ENCODE measurements around the gene FBN2.

Gene FBN2

GRCh38 chr5:128303593-128303992 lies 234.5 kb downstream of the FBN2 start:
- H3K9me3 ChIP-seq (ENCODE audit: insufficient read depth, low read depth, low read length): no peaks in the 10 kb centered on the region
- no peak overlapping the region for H3K4me3 ChIP-seq (ENCODE audit: low read length, poor library complexity, severe bottlenecking)
- TF ChIP-seq CTCF (conservative IDR thresholded peaks at IDR 0.05; ENCODE audit: low read length) (no peak), EZH2phosphoT487 (IDR thresholded peaks at IDR 0.05; ENCODE audit: borderline replicate concordance) (no peak)
- no peaks in the 10 kb centered on the region for H3K27me3 ChIP-seq (ENCODE audit: insufficient read depth, low read length, poor library complexity, severe bottlenecking)
- no peaks in the 10 kb centered on the region for H3K9me2 ChIP-seq (replicated peaks; ENCODE audit: low read depth, low read length)
- no peaks in the 10 kb centered on the region for H3K79me2 ChIP-seq (ENCODE audit: insufficient read depth, low read length)
- no peaks in the 10 kb centered on the region for H3K4me1 ChIP-seq (ENCODE audit: insufficient read depth, low read length, poor library complexity, severe bottlenecking)
- H2AFZ ChIP-seq (ENCODE audit: low read length): no peak overlapping the region
- no peak overlapping the region for H3K9ac ChIP-seq (ENCODE audit: low read depth, low read length, poor library complexity, severe bottlenecking)
- no peak overlapping the region for H3K4me2 ChIP-seq (ENCODE audit: low read depth, low read length, poor library complexity, severe bottlenecking)
- no peaks in the 10 kb centered on the region for H3F3A ChIP-seq (ENCODE audit: low read depth)
- no peaks in the 10 kb centered on the region for H3K36me3 ChIP-seq (ENCODE audit: insufficient read depth, low read length)
- H4K20me1 ChIP-seq (ENCODE audit: insufficient read depth, low read length, poor library complexity, severe bottlenecking): no peaks in the 10 kb centered on the region

GRCh38 chr5:128300181-128300580 lies 237.9 kb downstream of the FBN2 start:
- Histone ChIP-seq H3K9me2 (replicated peaks; ENCODE audit: low read depth, low read length) (no peaks in the 10 kb centered on the region), H3K27me3 (ENCODE audit: insufficient read depth, low read length, poor library complexity, severe bottlenecking) (no peaks in the 10 kb centered on the region), H2AFZ (ENCODE audit: low read length) (no peak overlapping the region), H4K20me1 (ENCODE audit: insufficient read depth, low read length, poor library complexity, severe bottlenecking) (no peaks in the 10 kb centered on the region), H3K4me1 (ENCODE audit: insufficient read depth, low read length, poor library complexity, severe bottlenecking) (no peaks in the 10 kb centered on the region), H3K36me3 (ENCODE audit: insufficient read depth, low read length) (no peaks in the 10 kb centered on the region), H3F3A (ENCODE audit: low read depth) (no peaks in the 10 kb centered on the region), H3K9ac (ENCODE audit: low read depth, low read length, poor library complexity, severe bottlenecking) (no peak overlapping the region), H3K4me3 (ENCODE audit: low read length, poor library complexity, severe bottlenecking) (no peak overlapping the region), H3K4me2 (ENCODE audit: low read depth, low read length, poor library complexity, severe bottlenecking) (no peak overlapping the region), H3K79me2 (ENCODE audit: insufficient read depth, low read length) (no peaks in the 10 kb centered on the region), H3K9me3 (ENCODE audit: insufficient read depth, low read depth, low read length) (no peaks in the 10 kb centered on the region)
- TF ChIP-seq EZH2phosphoT487 (IDR thresholded peaks at IDR 0.05; ENCODE audit: borderline replicate concordance): no peak
- TF ChIP-seq CTCF (conservative IDR thresholded peaks at IDR 0.05; ENCODE audit: low read length): no peak

DNA sequence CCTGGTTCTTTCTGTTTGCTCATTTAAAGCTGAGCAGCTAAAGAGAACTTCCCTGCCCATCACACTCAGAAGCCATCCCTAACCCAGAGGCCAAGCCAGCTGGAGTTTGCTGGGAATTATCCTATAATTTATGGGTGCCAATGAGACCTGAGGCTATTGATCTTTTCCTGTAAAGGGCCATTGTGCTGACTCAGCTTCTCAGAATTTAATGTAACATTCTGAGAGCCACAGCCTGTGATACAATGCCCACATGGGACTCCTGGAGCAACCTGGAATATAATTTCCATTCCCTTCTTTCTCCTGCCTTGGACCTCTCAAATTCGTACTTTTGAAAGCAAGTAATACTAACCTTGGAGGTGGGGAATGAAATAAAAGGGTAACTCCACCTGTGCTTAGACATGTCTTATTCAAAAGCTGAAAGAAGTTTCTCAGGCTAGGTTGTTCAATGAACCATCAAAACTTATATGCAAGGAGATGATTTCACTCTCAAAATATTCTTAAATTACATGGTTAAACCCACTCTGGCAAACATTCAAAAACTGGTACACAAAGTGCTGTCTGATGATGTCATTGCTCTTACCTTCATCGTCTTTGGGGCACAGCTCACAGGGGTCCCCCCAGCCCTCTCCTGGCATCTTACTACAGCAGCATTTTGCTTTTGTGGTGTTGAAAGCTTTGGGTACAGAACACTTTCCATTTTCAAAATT lies 247.7 kb downstream of the FBN2 start:
- no peaks in the 10 kb centered on the region for H3K4me1 ChIP-seq (ENCODE audit: insufficient read depth, low read length, poor library complexity, severe bottlenecking)
- no peak overlapping the region for H2AFZ ChIP-seq (ENCODE audit: low read length)
- H3K9me3 ChIP-seq (ENCODE audit: insufficient read depth, low read depth, low read length): no peaks in the 10 kb centered on the region
- H4K20me1 ChIP-seq (ENCODE audit: insufficient read depth, low read length, poor library complexity, severe bottlenecking): no peaks in the 10 kb centered on the region
- H3K9ac ChIP-seq (ENCODE audit: low read depth, low read length, poor library complexity, severe bottlenecking): no peak overlapping the region
- no peaks in the 10 kb centered on the region for H3F3A ChIP-seq (ENCODE audit: low read depth)
- no peak overlapping the region for H3K4me2 ChIP-seq (ENCODE audit: low read depth, low read length, poor library complexity, severe bottlenecking)
- TF ChIP-seq CTCF (conservative IDR thresholded peaks at IDR 0.05; ENCODE audit: low read length) (no peak), EZH2phosphoT487 (IDR thresholded peaks at IDR 0.05; ENCODE audit: borderline replicate concordance) (no peak)
- H3K27me3 ChIP-seq (ENCODE audit: insufficient read depth, low read length, poor library complexity, severe bottlenecking): no peaks in the 10 kb centered on the region
- H3K36me3 ChIP-seq (ENCODE audit: insufficient read depth, low read length): no peaks in the 10 kb centered on the region
- no peak overlapping the region for H3K4me3 ChIP-seq (ENCODE audit: low read length, poor library complexity, severe bottlenecking)
- no peaks in the 10 kb centered on the region for H3K9me2 ChIP-seq (replicated peaks; ENCODE audit: low read depth, low read length)
- H3K79me2 ChIP-seq (ENCODE audit: insufficient read depth, low read length): no peaks in the 10 kb centered on the region

All from Loucy (cell line).